SH-SY5Y (cell line): ENCODE results near the gene GPR22.

Source experiments
- GATA2 ChIP-seq: IDR thresholded peaks from 2 replicates; pipeline ENCODE4 v1.6.1; 2011; ENCODE audit warnings: mild to moderate bottlenecking, low read depth, low read length
- GATA3 ChIP-seq: IDR thresholded peaks from 2 replicates; pipeline ENCODE4 v1.6.1; 2011; ENCODE audit warnings: low read depth, mild to moderate bottlenecking, low read length, moderate library complexity

GRCh38 chr7:107453388-107453787, 16.5 kb upstream of the GPR22 start:
- TF ChIP-seq GATA2 (no peak), GATA3 (no peak)
